OCI-LY7 (cell line): ENCODE data around the gene ARL10. TPM values are rescaled to one million over a fixed set of nuclear protein-coding genes. Genes with fewer than 3 reads are reported as not detected.

Experiments
- BruUV-seq: library from RNA; stranded (reverse); fragments of 400-500 nt; replicated peaks from 2 replicates; lab custom pipeline; 2021; lab: Mats Ljungman, UMichigan
- CTCF ChIA-PET: fragments of 300-600 bp; sonication (Branson Sonifier 250); formaldehyde crosslinking; loops from one replicate; lab custom pipeline; 2022; ENCODE audit warnings: antibody characterized with exemption; ENCODE audit not compliant: unreplicated experiment; lab: Charles Lee
- POLR2A ChIA-PET: fragments of 300-600 bp; sonication (Branson Sonifier 250); formaldehyde crosslinking; loops from one replicate; lab custom pipeline; 2022; ENCODE audit warnings: antibody characterized with exemption; lab: Charles Lee
- DNase-seq: peaks from one replicate; pipeline ENCODE4 v3.0.0-alpha.2; 2015; ENCODE audit warnings: low spot score
- H2AFZ ChIP-seq: fragments of 200-600 bp; sonication (generic), shearing (Covaris generic); 2 replicates; pipeline ENCODE4 v1.6.1; 2014; ENCODE audit warnings: mild to moderate bottlenecking, antibody characterized with exemption, low read length, moderate library complexity
- H3K27ac ChIP-seq: fragments of 200-600 bp; sonication (generic); 2 replicates; pipeline ENCODE4 v1.5.1; 2014; ENCODE audit warnings: mixed run types, low read depth, mild to moderate bottlenecking, moderate library complexity, low read length, inconsistent platforms; ENCODE audit not compliant: poor library complexity, severe bottlenecking
- H3K36me3 ChIP-seq: fragments of 200-600 bp; sonication (generic); 2 replicates; pipeline ENCODE4 v1.6.1; 2014; ENCODE audit warnings: mild to moderate bottlenecking, antibody characterized with exemption, low read length, moderate library complexity, mixed read lengths; ENCODE audit not compliant: insufficient read depth
- H3K4me1 ChIP-seq: fragments of 200-600 bp; sonication (generic); 2 replicates; pipeline ENCODE4 v1.5.1; 2014; ENCODE audit warnings: mild to moderate bottlenecking, low read length; ENCODE audit not compliant: insufficient read depth, poor library complexity, severe bottlenecking
- H3K4me2 ChIP-seq: fragments of 200-600 bp; sonication (generic); 2 replicates; pipeline ENCODE4 v1.6.1; 2014; ENCODE audit warnings: mild to moderate bottlenecking, low read length
- H3K4me3 ChIP-seq: fragments of 200-600 bp; sonication (generic); 2 replicates; pipeline ENCODE4 v1.5.1; 2014; ENCODE audit warnings: mild to moderate bottlenecking, low read depth, low read length; ENCODE audit not compliant: poor library complexity, severe bottlenecking
- H3K79me2 ChIP-seq: fragments of 200-600 bp; sonication (generic); 2 replicates; pipeline ENCODE4 v1.6.1; 2016; ENCODE audit warnings: low read depth, mild to moderate bottlenecking, low read length, moderate library complexity, mixed read lengths; ENCODE audit not compliant: insufficient read depth
- H3K9me2 ChIP-seq: fragments of 200-600 bp; sonication (generic); 2 replicates; pipeline ENCODE4 v1.6.1; 2016; ENCODE audit warnings: mild to moderate bottlenecking, low read length, mixed read lengths; ENCODE audit not compliant: insufficient read depth
- H3K9me3 ChIP-seq: fragments of 200-600 bp; sonication (generic); 2 replicates; pipeline ENCODE4 v1.6.1; 2014; ENCODE audit warnings: mild to moderate bottlenecking, mixed run types, low read length, mixed read lengths
- H4K20me1 ChIP-seq: fragments of 200-600 bp; sonication (generic); 2 replicates; pipeline ENCODE4 v1.6.1; 2014; ENCODE audit warnings: mild to moderate bottlenecking, antibody characterized with exemption, low read length, moderate library complexity, mixed read lengths; ENCODE audit not compliant: insufficient read depth
- EZH2phosphoT487 ChIP-seq: fragments of 200-600 bp; sonication (generic); IDR thresholded peaks from 2 replicates; pipeline ENCODE4 v1.6.1; 2018; ENCODE audit warnings: low read depth, borderline replicate concordance, mild to moderate bottlenecking, mixed run types, antibody characterized with exemption, low read length, moderate library complexity, mixed read lengths
- intact Hi-C: fragments of 100-400 bp; cut with micrococcal nuclease; formaldehyde crosslinking; loops from one replicate; pipeline ENCODE4 v1.10.0; 2022; ENCODE audit not compliant: unreplicated experiment
- total RNA-seq, 2 experiments: library from RNA; depleted of rRNA in 1 of 2; stranded (reverse); fragments of >200 nt in 1 of 2; shearing (Covaris generic) in 1 of 2; gene quantifications; 2 replicates each; pipeline ENCODE4 v1.2.3, GENCODE V29; 2014 to 2022
- TF ChIP-seq, protein P1 (sequence below): fragments of 200-600 bp; sonication (generic); conservative IDR thresholded peaks from 2 replicates; pipeline ENCODE4 v1.5.1; 2014; ENCODE audit warnings: mild to moderate bottlenecking, antibody characterized with exemption, low read length, moderate library complexity, mixed read lengths

Gene ARL10
- total RNA-seq, 2 experiments from 2014 or later: 0.06 TPM; not detected in 1

DNA sequence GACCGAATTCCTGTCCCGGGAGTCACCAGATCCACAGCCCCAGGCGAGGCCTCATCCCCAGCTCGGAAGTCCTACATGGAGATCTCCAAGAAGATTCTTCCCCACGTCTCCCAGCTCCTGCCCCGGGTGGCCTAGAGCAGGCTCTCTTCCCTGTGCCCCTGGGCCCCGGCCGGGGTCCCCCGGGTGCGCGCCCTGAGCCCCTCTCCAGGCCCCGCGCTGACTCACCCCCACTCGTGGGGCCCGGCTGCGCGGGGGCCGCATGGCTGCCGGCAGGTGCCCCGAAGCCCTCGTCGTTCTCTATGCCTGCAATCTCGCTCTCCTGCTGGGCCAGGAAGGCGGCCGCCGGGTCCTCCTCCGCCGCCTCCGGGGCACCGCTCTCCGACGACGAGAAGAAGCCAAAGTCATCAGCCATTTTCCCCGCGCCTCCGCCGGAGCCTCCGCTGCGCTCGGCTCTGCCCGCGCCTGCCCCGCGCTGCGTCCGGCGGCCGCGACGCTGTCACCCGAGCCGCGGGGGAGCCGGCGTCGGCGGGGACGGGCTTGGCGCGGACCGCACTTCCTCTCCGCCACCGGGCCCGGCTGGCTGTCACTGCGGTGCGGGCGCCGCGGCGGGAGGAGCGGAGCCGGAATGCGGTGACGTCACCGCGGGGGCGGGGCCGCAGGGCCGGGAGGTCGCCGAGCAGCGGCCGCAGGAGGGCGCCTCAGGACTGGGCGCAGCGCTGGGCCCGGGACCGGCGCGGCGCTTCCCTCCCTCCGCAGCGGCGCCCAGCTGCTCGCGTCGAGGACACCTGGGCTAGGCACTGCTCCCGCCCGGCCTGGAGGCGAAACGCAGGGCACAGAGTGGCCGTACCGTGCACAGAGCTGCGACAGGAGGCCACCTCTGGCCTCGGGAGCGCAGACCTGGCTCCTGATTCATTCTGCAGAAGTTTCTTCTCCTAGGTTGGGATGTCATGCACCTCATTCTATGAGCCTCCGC, 51.0 kb downstream of the ARL10 start, which contains the start of gene CLTB:
Gene CLTB, minus strand, starts transcription at position 588 of the 973 bp plus-strand sequence. Its CDS starts 176 bp downstream, at position 412.
- H3K27ac ChIP-seq: peak within 1 kb of the TSS; percentile 2
- H3K4me1 ChIP-seq: peaks cover 21% of the 10 kb centered on the region
- no TSS peak for BruUV-seq
- peak within 1 kb of the TSS; percentile 78 for H2AFZ ChIP-seq
- H3K4me2 ChIP-seq: peak within 1 kb of the TSS; percentile 94
- intact Hi-C loops: loop anchor here (1.0 to 2.0 kb wide), 4 partner anchors 127 to 231 kb away; partner anchors contain the start of gene TSPAN17
- no peaks in the 10 kb centered on the region for H3K9me2 ChIP-seq
- peak within 1 kb of the TSS; percentile 86 for H3K4me3 ChIP-seq
- H4K20me1 ChIP-seq: no peaks in the 10 kb centered on the region
- CTCF ChIA-PET: interaction anchor here (0.5 to 0.6 kb wide), 5 partner anchors 10 to 322 kb away, joined by 3 read pairs; no protein-coding TSS in a partner anchor
- peak; percentile 93 for DNase-seq
- POLR2A ChIA-PET: interaction anchor here (0.6 to 0.7 kb wide), 2 partner anchors 122 to 1035 kb away, joined by 3 to 4 read pairs; no protein-coding TSS in a partner anchor
- TF ChIP-seq, protein P1, sequence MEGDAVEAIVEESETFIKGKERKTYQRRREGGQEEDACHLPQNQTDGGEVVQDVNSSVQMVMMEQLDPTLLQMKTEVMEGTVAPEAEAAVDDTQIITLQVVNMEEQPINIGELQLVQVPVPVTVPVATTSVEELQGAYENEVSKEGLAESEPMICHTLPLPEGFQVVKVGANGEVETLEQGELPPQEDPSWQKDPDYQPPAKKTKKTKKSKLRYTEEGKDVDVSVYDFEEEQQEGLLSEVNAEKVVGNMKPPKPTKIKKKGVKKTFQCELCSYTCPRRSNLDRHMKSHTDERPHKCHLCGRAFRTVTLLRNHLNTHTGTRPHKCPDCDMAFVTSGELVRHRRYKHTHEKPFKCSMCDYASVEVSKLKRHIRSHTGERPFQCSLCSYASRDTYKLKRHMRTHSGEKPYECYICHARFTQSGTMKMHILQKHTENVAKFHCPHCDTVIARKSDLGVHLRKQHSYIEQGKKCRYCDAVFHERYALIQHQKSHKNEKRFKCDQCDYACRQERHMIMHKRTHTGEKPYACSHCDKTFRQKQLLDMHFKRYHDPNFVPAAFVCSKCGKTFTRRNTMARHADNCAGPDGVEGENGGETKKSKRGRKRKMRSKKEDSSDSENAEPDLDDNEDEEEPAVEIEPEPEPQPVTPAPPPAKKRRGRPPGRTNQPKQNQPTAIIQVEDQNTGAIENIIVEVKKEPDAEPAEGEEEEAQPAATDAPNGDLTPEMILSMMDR: peak; percentile 71
- no peak for TF ChIP-seq EZH2phosphoT487
- peaks cover 10% of the 10 kb centered on the region; the same call in 1 of the 2 replicates for H3K9me3 ChIP-seq
- H3K79me2 ChIP-seq: peaks cover 11% of the 10 kb centered on the region; the same call in 1 of the 2 replicates
- H3K36me3 ChIP-seq: no peaks in the 10 kb centered on the region

DNA sequence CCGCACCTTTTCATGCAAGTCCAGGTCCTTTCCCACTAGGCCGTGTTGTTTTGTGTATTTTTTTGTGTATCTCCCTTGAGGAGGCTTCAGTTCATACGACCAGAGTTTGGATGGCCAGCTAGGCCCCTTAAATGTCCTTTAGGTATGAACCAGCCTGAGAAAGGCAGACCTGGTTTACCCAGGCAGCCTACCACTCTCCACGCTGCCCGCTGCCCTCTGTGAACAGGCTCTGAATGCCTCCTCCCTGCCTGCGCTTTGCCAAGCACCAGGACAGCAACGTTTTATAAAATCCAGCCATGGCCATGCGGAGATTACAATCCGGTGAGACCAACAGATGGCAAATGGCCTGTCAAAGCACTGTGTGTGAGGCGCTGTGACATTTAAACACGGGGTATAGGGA, 51.7 kb downstream of the ARL10 start:
- Histone ChIP-seq H4K20me1 (no peaks in the 10 kb centered on the region), H3K9me2 (no peaks in the 10 kb centered on the region), H3K4me3 (peak overlapping the region; percentile 86), H3K4me1 (peaks cover 19% of the 10 kb centered on the region), H2AFZ (peak overlapping the region; percentile 78), H3K4me2 (peak overlapping the region; percentile 68), H3K27ac (no peak overlapping the region), H3K36me3 (no peaks in the 10 kb centered on the region), H3K79me2 (peaks cover 11% of the 10 kb centered on the region; the same call in 1 of the 2 replicates), H3K9me3 (peaks cover 13% of the 10 kb centered on the region; the same call in 1 of the 2 replicates)
- intact Hi-C loops: loop anchor here (1.0 to 2.0 kb wide), 4 partner anchors 126 to 230 kb away; partner anchors contain the start of gene TSPAN17
- BruUV-seq: no TSS peak
- ChIA-PET POLR2A (no interaction called here), CTCF (interaction anchor here (0.5 to 0.6 kb wide), 4 partner anchors 9 to 321 kb away, joined by 3 read pairs; no protein-coding TSS in a partner anchor)
- DNase-seq: no peak
- TF ChIP-seq, protein P1: no peak
- TF ChIP-seq EZH2phosphoT487: no peak
